Activated T-cell treated with anti-CD3 and anti-CD28 coated beads, Interleukin-2, amount 50 U/mL, for 72 hours (primary cell): Measurements from ENCODE around the gene PI4KA. TPM values are rescaled to one million over a fixed set of nuclear protein-coding genes. Genes with fewer than 3 reads are reported as not detected.
"Not testable (repeated sequence)": the region's sequence is repeated elsewhere in the genome, so short reads cannot be mapped to it uniquely, and the experiment has no call there.

Experiments used
- ATAC-seq, 2 donors: fragments of 150-1000 bp; cut with Tn5 transposase; replicated peaks in 1 of 2; 2 replicates each; pipeline ENCODE4 v1.10.0; 2021; ENCODE audit warnings: moderate library complexity in 2 of 2, mild to moderate bottlenecking in 1 of 2
- DNase-seq, 2 donors: peaks; one replicate each; pipeline ENCODE4 v3.0.0; 2021 to 2022; ENCODE audit warnings: mixed read lengths in 1 of 2
- H3K27ac Mint-ChIP-seq: one replicate; pipeline ENCODE4 v1.8.0; 2022; ENCODE audit warnings: mild to moderate bottlenecking, moderate library complexity, mixed read lengths
- H3K27me3 Mint-ChIP-seq: one replicate; pipeline ENCODE4 v1.8.0; 2022; ENCODE audit warnings: low read depth, mixed read lengths
- H3K36me3 Mint-ChIP-seq, 2 donors: one replicate each; pipeline ENCODE4 v1.8.0; 2022; ENCODE audit warnings: mixed read lengths in 2 of 2, mild to moderate bottlenecking in 1 of 2; ENCODE audit not compliant: insufficient read depth in 2 of 2
- H3K4me1 Mint-ChIP-seq: one replicate; pipeline ENCODE4 v1.8.0; 2022; ENCODE audit warnings: low read depth, mixed read lengths
- H3K4me3 Mint-ChIP-seq, 2 donors: one replicate each; pipeline ENCODE4 v1.8.0; 2022; ENCODE audit warnings: mild to moderate bottlenecking in 2 of 2, mixed read lengths in 2 of 2, moderate library complexity in 2 of 2
- H3K9me3 Mint-ChIP-seq, 2 donors: one replicate each; pipeline ENCODE4 v1.8.0; 2022; ENCODE audit warnings: mixed read lengths in 2 of 2
- total RNA-seq, 2 donors: library from RNA; stranded (reverse); gene quantifications; one replicate each; pipeline ENCODE4 v1.2.3, GENCODE V29; 2022

The PI4KA gene
- total RNA-seq, 2 donors from 2014 or later, result 60.4 to 63.1 TPM

DNA sequence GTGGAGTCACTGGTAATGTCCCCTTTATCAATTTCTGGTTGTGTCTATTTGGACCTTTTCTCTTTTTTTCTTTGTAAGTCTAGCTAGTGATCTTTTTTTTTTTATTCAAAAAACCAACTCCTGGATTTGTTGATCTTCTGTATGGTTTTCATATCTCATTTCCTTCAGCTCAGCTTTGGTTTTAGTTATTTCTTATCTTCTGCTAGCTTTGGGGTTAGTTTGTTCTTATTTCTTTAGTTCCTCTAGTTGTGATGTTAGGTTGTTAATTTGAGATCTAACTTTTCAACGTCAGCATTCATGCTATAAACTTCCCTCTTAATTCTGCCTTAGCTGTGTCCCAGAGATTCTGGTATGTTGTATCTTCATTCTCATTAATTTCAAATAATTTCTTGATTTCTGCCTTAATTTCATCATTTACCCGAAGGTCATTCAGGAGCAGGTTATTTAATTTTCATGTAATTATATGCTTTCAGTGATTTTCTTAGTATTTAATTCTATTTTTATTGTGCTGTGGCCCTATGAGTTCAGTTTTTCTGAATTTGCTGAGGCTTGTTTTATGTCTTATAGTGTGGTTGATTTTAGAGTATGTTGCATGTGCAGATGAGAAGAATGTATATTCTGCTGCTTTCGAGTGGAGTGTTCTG, 29.0 kb downstream of the PI4KA start:
- Mint-ChIP-seq H3K27ac (peak overlapping the region; percentile 55), H3K4me3 (no peak overlapping the region), H3K4me1 (no peaks in the 10 kb centered on the region), H3K9me3 (no peaks in the 10 kb centered on the region), H3K36me3 (peaks cover 8 to 15% of the 10 kb centered on the region in 2 donors), H3K27me3 (no peaks in the 10 kb centered on the region)
- no peak for DNase-seq
- no peak for ATAC-seq

- ATAC-seq, H3K36me3 Mint-ChIP-seq, H3K4me3 Mint-ChIP-seq, H3K4me1 Mint-ChIP-seq, H3K27ac Mint-ChIP-seq, H3K27me3 Mint-ChIP-seq, H3K9me3 Mint-ChIP-seq, DNase-seq: not testable (repeated sequence)
Measured at GRCh38 chr22:20826373-20827152, 32.0 kb downstream of the PI4KA start.

DNA sequence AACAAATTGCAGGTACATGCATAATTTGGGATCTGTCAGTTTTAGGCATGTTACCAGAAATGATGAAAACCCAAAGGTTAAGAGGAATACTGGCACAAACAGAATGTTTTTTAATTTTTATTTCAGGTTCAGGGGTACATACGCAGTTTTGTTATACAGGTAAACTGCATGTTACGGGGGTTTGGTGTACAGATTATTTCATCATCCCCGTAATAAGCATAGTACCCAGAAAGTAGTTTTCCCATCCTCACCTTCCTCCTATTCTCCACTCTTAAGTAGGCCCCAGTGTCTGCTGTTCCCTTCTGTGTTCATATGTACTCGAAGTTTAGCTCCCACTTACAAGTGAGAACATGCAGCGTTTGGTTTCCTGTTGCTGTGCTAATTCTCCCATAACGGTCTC, 33.0 kb downstream of the PI4KA start:
- Mint-ChIP-seq H3K27me3 (no peaks in the 10 kb centered on the region), H3K36me3 (peaks cover 3 to 9% of the 10 kb centered on the region in 2 donors), H3K27ac (no peak overlapping the region), H3K4me3 (no peak overlapping the region), H3K4me1 (no peaks in the 10 kb centered on the region), H3K9me3 (no peaks in the 10 kb centered on the region)
- ATAC-seq (no peak), DNase-seq (no peak)

DNA sequence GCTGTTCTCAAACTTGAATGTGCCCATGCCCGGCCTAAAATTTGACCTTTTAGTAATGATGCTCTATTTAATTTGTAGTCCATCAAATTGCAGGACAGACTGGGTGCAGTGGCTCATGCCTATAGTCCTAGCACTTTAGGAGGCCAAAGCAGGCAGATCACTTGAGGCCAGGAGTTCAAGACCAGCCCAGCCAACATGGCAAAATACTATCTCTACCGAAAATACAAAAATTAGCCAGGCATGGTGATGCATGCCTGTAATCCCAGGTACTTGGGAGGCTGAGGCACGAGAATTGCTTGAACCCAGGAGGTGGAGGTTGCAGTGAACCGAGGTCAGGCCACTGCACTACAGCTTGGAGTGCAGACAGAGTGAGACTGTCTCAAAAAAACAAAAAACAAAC, 33.4 kb downstream of the PI4KA start:
- not testable (repeated sequence) for H3K36me3 Mint-ChIP-seq, H3K4me3 Mint-ChIP-seq, H3K27me3 Mint-ChIP-seq, ATAC-seq, H3K27ac Mint-ChIP-seq, H3K4me1 Mint-ChIP-seq, DNase-seq, H3K9me3 Mint-ChIP-seq

- H3K4me3 Mint-ChIP-seq, result no peak overlapping the region
- no peak for DNase-seq
- H3K27me3 Mint-ChIP-seq, result no peaks in the 10 kb centered on the region
- no peak overlapping the region for H3K27ac Mint-ChIP-seq
- no peak for ATAC-seq
- no peaks in the 10 kb centered on the region for H3K9me3 Mint-ChIP-seq
- H3K4me1 Mint-ChIP-seq, result no peaks in the 10 kb centered on the region
- H3K36me3 Mint-ChIP-seq, result peaks cover 3 to 5% of the 10 kb centered on the region in 2 donors
Measured at GRCh38 chr22:20823264-20823663, 35.3 kb downstream of the PI4KA start.

- no peaks in the 10 kb centered on the region for H3K9me3 Mint-ChIP-seq
- peaks cover 3 to 4% of the 10 kb centered on the region in 2 donors for H3K36me3 Mint-ChIP-seq
- no peak overlapping the region for H3K27ac Mint-ChIP-seq
- no peaks in the 10 kb centered on the region for H3K27me3 Mint-ChIP-seq
- DNase-seq (no peak), ATAC-seq (no peak)
- H3K4me3 Mint-ChIP-seq, result no peak overlapping the region
- no peaks in the 10 kb centered on the region for H3K4me1 Mint-ChIP-seq
Measured at GRCh38 chr22:20822240-20822639, 36.4 kb downstream of the PI4KA start.

GRCh38 chr22:20821717-20822239, 36.8 kb downstream of the PI4KA start:
- not testable (repeated sequence) for H3K36me3 Mint-ChIP-seq, H3K27ac Mint-ChIP-seq, ATAC-seq, H3K27me3 Mint-ChIP-seq, H3K4me3 Mint-ChIP-seq, H3K4me1 Mint-ChIP-seq, DNase-seq, H3K9me3 Mint-ChIP-seq

GRCh38 chr22:20819471-20819870, 39.1 kb downstream of the PI4KA start:
- H3K9me3 Mint-ChIP-seq, result no peaks in the 10 kb centered on the region
- DNase-seq (no peak), ATAC-seq (no peak)
- no peaks in the 10 kb centered on the region for H3K4me1 Mint-ChIP-seq
- no peaks in the 10 kb centered on the region for H3K27me3 Mint-ChIP-seq
- H3K4me3 Mint-ChIP-seq, result no peak overlapping the region
- peaks cover 4 to 7% of the 10 kb centered on the region in 2 donors for H3K36me3 Mint-ChIP-seq
- H3K27ac Mint-ChIP-seq, result no peak overlapping the region

GRCh38 chr22:20818471-20818870, 40.1 kb downstream of the PI4KA start:
- H3K4me1 Mint-ChIP-seq, result no peaks in the 10 kb centered on the region
- peaks cover 4 to 7% of the 10 kb centered on the region in 2 donors for H3K36me3 Mint-ChIP-seq
- no peaks in the 10 kb centered on the region for H3K27me3 Mint-ChIP-seq
- H3K9me3 Mint-ChIP-seq, result no peaks in the 10 kb centered on the region
- H3K4me3 Mint-ChIP-seq, result no peak overlapping the region
- DNase-seq (no peak), ATAC-seq (no peak)
- peak overlapping the region; percentile 80 for H3K27ac Mint-ChIP-seq

GRCh38 chr22:20816559-20816958, 42.1 kb downstream of the PI4KA start:
- Mint-ChIP-seq H3K27me3 (no peaks in the 10 kb centered on the region), H3K36me3 (peaks cover 6 to 8% of the 10 kb centered on the region in 2 donors), H3K9me3 (no peaks in the 10 kb centered on the region), H3K4me1 (peaks cover 2% of the 10 kb centered on the region), H3K27ac (no peak overlapping the region), H3K4me3 (no peak overlapping the region)
- no peak for DNase-seq
- no peak for ATAC-seq

GRCh38 chr22:20815477-20816050, 43.0 kb downstream of the PI4KA start:
- H3K4me3 Mint-ChIP-seq, result no peak overlapping the region
- DNase-seq, result no peak
- no peaks in the 10 kb centered on the region for H3K27me3 Mint-ChIP-seq
- ATAC-seq, result no peak
- peaks cover 12% of the 10 kb centered on the region for H3K4me1 Mint-ChIP-seq
- H3K27ac Mint-ChIP-seq, result no peak overlapping the region
- no peaks in the 10 kb centered on the region for H3K9me3 Mint-ChIP-seq
- H3K36me3 Mint-ChIP-seq, result peaks cover 6 to 8% of the 10 kb centered on the region in 2 donors

GRCh38 chr22:20814221-20814808, 44.3 kb downstream of the PI4KA start:
- DNase-seq, result no peak
- Mint-ChIP-seq H3K27ac (no peak overlapping the region), H3K27me3 (no peaks in the 10 kb centered on the region), H3K9me3 (no peaks in the 10 kb centered on the region), H3K4me3 (no peak overlapping the region), H3K36me3 (peaks cover 6 to 8% of the 10 kb centered on the region in 2 donors), H3K4me1 (peaks cover 17% of the 10 kb centered on the region)
- ATAC-seq, result no peak

GRCh38 chr22:20813056-20813455, 45.6 kb downstream of the PI4KA start:
- Mint-ChIP-seq H3K4me3 (no peak overlapping the region), H3K27me3 (no peaks in the 10 kb centered on the region), H3K9me3 (no peaks in the 10 kb centered on the region), H3K36me3 (peaks cover 4 to 7% of the 10 kb centered on the region in 2 donors), H3K27ac (no peak overlapping the region), H3K4me1 (peaks cover 17% of the 10 kb centered on the region)
- DNase-seq, result no peak
- ATAC-seq, result no peak
